Measurements from ENCODE around the gene C1QC.

GRCh38 chr1:22628698-22629444 lies 14.6 kb upstream of the C1QC start:
- TF ChIP-seq CTCF (IDR thresholded peaks at IDR 0.05; ENCODE audit: low read depth, low read length): no peak
- no peak for TF ChIP-seq EZH2phosphoT487 (IDR thresholded peaks at IDR 0.05; ENCODE audit: low read depth)
